HG02885 (cell line): ENCODE data around the gene RNFT2.

Source experiments
- ATAC-seq: cut with Tn5 transposase; IDR thresholded peaks from one replicate; pipeline ENCODE4 v1.9.1; 2021; ENCODE audit warnings: mild to moderate bottlenecking; ENCODE audit not compliant: unreplicated experiment, poor library complexity

RNFT2 gene

DNA sequence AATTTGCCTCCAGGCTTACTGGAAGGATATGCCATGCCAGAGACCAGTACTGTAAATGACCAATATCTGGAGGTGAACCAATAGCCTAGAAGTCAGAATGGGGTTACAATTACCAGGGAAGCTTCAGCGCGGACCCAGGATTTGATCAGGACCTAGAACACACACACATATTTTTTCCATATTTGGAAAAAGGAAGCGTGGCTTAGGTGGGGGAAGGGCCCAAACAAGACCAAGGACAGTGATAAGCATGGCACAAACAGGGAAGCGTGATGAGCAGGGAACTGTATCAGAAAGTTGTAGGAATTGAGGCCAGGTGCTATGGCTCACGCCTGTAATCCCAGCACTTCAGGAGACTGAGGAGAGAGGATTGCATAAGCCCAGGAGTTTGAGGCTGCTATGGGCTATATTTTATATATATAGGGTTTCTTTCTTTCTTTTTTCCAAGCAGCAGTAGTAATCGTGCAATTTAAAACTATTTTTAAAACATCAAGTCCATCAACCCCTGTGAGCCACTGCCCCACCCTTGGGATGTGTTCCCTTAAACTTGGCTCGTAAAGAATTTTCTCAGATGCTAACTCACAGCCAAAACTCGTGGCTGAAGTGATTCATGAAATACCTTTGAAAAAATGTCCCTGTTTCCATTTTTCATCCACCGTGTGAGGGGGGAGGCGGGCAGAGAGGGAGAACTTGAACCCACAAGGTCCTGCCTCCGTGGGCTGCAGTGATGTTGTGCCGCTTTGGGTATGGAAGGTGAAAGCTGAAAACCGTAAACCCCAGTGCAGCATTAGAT is 126.5 kb downstream of the RNFT2 start:
- ATAC-seq: no peak

DNA sequence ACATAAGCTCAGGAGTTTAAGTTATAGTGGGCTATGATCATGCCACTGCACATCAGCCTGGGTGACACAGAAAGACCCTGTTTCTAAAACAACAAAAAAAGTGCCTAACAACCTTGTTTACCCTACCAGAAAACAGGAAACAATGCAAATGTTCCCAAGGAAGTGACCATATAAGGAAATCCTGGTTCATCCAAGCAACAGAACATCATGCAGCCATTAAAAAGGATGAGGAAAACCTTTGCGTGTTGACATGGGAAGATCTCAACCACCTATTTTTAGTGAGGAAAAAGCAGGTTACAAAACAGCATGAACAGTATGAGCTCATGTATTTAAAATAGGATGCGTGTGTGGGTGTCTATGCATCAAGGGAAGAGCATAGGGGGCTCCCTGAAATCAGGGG is 129.4 kb downstream of the RNFT2 start:
- no peak for ATAC-seq

DNA sequence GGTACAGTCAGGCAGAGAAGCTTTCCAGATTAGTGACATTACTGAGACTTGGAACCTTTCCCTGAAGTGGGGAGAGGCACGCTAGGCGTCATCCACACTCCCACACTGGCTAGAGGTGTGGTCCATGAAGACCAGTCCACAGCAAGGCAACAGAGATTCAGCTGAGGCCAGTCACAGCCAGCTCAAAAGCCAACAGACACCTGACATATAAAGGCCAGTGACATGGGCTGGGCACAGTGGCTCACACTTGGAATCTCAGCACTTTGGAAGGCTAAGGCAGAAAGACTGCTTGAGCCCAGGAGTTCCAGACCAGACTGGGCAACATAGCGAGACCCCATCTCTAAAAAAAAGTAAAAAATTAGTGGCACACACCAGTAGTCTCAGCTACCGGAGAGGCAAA is 132.2 kb downstream of the RNFT2 start:
- ATAC-seq: no peak

DNA sequence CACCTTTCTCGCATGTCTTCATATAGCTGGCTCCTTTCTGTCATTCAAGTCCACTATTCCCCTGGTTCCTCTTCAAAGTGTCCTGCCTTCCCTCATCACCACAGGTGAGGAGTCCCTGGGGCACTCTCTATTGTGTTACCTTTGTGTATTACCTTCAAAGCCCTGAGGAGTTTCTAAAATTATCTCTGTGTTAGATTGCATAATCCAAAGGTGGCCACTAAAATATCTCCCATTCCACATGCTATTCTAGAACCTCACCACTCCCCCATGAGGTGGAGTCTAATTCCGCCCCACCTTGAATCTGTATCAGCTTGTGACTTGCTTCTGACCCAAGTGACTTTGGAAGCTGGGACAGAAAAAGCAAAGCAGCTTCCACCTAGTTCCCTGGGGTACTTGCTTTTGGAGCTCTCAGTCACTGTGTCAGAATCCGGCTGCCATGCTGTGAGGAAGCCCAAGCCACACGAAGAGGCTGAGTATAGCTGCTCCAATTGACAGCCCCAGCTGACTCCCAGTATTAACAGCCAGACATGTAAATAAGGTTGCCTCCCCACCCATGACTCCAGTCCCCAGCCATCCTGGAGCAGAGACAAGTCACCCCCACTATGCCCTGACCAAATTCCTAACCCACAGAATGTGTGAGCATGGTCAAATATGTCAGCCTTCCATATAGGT is 136.3 kb downstream of the RNFT2 start:
- no peak for ATAC-seq

DNA sequence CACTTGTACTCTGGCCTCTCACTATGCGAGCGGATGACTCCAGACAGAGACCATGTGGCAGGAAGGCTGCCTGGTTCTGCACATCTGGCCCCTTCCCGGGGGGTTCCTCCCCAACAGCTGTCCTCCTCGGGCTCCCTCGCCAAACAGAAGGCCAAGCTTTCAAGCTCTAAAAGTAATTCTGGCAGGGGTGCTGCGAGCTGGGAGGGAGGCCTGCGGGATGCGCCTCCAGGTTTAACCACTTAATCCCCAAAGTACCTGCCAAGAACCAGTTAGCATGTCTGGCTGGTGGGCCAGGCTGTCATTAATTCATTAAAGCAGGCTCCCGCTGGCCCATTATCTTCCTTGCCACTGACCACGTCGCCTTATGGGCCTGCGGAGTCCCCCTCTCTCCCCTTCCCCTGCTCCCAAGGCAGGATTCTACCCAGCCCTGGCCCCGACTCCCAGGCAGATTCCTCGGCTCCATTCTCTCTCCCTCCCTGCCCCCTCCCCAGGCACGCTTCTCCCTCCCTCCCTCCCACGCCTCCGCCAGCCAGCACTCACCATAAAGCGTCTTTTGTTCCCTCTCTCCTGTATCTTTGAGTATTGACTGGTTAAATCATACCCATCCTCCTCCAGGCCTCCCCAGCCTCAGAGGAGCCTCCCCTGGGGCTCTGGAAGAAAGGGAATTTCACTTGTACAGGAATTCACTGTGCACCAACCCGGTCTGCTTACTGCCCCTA is 138.2 kb downstream of the RNFT2 start:
- no peak for ATAC-seq

DNA sequence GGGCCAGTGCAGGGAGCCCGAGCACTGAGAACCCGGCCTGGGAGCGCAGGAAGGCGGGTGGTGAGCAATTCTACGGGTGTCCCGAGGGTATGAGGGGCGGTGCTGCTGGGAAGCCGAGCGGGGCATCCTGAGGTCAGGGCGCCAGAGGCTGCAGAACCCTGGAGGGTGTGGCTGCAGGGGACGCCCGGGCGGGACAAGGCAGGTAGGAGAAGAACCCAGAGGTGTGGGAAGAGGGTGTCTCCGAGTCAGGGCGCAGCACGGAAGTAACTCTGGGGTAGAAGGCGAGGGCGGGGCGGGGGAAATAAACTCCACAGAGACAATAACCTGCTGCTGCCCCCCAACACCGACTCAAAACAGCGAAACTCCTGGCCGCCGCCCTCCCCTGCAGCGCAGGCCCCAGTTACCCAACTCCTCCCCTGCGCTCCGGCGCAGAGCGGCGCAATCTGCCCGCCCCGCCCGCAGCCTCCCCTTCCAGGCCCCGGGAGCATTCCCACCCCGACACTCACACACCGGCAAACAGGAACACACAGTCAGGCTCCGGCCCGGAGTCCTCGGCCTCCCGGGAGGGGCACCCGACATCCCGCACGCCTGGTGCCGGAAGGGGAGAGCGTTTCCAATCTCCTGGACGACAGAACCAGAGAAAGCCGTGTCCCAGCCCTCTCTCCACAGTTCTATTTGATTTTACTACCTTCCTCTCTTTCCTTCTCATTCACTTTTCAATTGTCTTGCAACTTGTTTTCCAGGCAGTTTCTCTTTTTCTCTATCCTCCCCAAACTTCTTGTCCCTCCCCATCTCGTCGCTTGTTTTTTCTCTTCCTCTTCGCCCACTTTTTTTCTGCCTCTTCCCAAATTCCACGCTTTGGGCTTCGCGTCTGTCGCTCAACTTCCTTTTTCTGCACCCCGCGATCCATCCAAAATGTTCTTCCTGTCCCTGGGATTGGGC is 140.7 kb downstream of the RNFT2 start:
- ATAC-seq: no peak

DNA sequence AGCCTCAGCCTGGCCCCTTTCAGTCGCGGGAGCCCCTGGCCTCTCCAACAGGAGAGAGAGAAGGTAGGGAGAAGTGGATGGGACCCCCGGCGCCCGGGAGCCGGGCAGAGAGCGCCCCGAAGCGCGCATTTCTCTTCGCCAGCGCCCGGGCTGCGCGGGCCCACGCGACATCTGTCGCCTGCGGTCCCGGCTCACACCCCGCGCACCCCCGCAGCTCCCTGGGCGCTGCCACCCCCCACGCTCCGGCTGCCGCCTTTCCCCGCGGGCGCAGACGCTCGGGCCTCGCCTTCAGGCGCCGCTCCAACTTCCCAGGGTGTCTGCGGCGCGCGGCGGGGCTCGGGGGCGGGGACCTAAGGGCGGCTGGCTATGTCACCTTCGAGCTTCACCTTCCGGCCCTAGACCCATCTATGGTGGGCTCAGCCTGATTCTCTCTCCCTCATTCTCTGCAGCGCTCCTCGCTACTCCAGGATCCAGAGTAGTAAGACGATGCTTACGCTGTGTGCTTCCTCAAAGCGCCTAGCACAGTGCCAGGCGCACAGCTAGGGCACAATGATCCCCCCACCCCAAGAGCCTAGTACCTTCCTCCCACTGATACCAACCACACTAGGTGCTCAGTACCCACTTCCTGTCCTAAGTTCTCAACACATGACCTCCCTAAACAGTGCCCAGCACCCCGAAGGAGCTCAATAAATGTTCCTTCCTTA is 141.5 kb downstream of the RNFT2 start:
- no peak for ATAC-seq

DNA sequence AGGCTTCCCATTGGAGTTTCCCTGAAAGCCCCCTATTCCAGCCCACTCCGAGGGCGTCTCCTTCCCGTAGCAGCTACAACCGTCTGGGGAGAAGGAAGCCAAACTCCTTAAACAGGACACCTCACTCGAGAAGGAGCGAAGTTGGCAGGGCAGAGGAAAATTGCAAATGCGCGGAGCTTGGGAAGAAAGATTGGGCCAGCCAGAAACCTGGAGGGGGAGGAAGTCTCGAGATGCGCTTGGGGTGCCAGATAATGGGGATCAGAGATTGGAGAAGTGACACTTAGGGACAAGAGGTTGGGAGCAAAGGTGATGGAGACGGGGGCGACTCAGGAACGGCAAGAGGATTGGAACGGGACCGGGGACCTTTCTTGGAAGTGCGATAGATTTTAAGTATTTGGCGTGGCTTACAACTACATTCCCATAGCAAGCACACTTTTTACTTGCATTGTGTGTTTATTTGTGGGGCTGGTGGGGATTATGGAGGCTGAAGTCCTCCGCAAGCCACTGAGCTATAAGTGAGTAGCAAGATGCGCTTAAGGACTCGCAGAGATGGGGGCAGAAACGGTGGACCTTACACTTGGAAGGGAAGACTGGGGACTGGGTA is 142.2 kb downstream of the RNFT2 start:
- ATAC-seq: no peak

DNA sequence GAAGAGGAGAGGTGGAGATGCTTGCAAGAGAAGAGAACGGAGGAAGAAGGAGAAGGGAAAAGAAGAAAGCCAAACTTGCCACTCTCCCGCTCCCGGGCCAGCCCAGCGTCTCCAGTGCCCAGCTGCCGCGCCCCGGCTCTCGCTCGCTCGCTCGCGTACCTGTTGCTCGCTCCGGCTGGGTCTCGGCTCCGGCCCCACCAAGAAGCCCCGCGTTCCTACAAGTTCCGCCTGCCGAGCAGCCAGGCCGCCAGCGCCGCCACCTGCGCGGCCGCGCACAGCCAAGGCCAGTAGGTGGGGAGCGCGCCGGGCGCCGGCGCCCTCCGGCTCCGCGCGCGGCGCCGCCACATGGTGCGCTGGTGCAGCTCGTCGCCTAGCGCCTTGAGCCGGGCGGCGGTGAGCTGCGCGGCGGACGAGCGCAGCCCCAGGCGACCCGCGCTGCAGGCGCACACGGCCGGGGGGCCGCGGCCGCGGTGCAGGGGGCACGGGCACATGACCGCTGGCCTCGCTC is 142.8 kb downstream of the RNFT2 start:
- peak; percentile 73 for ATAC-seq

DNA sequence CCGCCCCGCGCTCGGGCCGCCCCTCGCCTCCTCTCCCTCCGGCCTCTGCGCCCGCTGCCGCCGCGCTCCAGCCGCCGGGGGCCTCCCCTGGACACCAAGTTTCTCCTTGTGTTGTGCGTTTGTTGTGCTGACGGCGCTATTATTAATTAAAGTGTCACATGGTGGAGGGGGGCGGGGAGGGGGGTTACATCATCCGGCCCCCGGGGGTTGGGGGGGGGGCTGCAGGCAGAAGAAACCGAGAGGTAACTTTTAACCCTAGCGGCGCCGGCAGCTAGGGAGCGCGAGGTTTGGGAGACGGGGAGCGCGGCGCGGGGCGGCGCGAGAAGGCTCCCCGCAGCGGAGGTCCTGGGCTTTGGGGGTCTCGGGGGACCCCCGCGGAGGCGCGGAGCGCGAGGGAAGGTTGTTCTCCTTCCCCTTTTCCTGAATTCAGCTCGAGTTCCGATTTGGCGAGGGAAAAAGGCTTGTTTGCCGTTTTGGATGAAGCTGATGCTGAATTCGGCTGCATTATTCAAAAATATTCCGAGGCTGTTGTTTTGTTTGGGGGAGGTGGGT is 143.3 kb downstream of the RNFT2 start, which contains the start of gene HRK:
HRK (minus strand) TSS at position 117 of the 552 bp plus-strand sequence. CDS start 134 bp downstream, outside the sequence.
- peak; percentile 19 for ATAC-seq

DNA sequence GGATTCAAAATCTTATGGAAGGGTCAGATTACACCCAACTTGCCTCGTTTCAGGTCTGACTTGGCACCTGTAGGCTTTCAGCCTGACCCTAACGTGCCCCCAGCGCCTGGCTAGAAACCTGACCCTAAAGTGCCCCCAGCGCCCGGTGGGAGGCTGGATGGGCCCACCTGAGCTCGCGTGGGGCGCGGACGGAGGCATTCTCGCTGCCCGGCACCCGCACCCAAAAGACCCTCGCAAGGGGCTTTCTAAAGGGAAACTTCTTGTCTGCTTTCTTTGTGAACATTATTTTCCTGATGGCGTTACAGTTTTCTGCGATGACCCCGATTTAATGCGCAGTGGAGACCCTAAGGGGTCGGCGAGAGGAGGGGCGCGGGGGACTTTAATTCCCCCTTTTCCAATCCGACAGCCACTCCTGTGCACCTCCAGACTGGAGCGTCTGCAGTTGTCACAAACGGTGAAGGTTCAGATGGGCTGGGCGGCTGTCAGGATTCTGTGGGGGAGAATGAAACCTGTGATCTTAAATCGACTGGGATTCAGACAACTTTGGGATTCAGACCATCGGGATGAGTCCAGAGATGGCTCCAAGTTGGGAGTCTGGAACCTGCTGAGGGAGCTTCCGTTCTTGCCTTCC is 143.9 kb downstream of the RNFT2 start:
- ATAC-seq: no peak

DNA sequence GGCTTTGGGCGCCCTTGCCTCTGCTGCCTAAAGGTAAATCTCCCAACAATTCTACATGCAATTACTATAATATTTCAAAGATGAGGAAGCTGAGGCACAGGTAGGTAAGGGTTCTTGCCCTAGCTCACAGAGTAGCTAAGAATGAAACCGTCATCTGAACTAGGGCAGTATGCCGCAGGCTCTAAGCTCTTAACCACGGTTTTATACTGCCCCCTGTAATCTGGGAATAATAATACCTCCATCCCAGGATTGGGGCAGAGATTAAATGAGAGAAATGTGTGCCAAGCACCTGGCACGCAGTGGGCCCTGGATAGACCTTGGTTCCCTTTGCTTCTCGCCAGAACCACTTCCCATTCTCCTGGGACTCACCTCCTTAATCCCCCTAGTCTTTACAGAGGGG is 144.6 kb downstream of the RNFT2 start:
- ATAC-seq: no peak

DNA sequence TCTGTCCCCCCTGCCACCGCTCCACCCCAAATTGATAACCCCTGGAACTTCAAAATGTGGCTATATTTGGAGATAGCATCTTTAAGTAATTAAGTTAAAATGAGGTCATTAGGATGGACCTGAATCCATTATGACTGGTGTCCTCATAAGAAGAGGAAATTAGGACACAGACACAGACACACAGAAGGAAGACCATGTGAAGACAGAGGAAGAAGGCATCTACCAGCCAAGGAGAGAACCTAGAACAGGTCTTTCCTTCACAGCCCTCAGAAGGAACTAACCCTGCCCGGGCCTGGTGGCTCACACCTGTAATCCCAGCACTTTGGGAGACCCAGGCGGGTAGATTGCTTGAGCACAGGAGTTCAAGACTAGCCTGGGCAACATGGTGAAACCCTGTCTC is 146.8 kb downstream of the RNFT2 start:
- ATAC-seq: no peak

DNA sequence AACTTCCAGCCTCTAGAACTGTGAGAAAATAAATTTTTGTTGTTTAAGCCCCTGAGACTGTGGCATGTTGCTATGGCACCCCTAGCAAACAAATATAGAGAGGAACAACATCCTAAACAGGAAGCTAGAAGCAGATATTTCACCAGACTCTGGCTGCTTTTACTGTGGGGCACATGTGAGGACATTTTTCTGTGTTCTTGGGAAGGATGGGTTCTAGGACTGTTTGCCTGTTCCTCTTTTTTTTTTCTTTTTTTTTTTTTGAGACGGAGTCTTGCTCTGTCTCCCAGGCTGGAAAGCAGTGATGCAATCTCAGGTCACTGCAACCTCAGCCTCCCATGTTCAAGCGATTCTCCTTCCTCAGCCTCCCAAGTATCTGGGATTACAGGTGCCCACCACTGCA is 147.4 kb downstream of the RNFT2 start:
- no peak for ATAC-seq

DNA sequence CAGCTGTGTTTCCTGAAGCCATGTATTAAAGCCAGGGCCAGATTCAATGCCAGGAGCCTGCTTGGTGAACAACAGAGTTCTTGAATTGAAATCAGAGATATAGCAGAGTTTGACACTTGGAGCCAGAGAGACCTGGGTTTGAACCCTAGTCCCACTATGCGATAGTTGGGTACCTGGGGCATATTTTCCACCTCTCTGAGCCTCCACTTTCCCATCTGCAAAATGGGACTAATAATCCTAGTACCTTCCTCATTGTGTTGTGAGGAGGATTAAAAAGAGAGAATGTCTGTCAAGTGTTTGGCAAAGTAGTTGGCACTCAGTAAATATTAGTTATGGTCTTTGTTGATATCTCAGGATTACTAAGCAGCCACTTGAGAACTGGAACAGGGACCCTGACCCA is 149.1 kb downstream of the RNFT2 start:
- no peak for ATAC-seq

DNA sequence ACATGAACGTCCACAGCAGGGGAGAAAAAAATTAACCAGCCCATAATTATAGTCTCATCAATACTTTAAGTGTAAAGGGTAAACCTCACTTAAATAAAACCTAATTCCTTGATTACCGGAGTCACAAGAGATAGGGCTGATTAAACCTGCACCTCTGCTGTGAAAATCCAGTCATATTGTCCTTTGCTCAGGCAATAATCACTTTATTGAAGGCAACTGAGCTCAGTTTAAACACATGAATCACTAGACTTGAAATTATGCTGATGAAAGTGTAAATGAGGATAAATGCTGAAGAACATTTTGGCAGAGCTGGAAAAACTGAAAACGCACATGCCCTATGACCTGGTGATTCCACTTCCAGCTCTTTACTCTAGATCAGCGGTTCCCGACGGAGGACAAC is 149.8 kb downstream of the RNFT2 start:
- ATAC-seq: no peak

DNA sequence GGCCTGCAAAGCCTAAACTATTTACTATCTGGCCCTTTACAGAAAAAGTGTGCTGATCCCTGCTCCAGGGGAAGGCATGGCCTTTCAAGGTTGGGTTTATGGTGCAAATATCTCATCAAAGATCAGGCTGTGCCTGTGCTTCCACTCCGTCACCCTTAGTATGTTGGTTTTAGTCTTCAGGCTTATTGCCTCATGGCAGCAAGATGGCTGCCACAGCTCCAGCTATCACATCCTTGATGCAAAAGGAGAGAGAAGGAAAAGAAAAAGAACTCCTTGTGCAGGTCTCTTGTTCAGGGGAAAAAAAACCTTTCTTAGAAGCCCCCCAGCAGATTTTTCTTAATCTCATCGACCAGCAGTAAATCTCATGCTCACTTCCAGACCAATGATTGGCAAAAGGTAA is 152.2 kb downstream of the RNFT2 start:
- ATAC-seq: no peak

DNA sequence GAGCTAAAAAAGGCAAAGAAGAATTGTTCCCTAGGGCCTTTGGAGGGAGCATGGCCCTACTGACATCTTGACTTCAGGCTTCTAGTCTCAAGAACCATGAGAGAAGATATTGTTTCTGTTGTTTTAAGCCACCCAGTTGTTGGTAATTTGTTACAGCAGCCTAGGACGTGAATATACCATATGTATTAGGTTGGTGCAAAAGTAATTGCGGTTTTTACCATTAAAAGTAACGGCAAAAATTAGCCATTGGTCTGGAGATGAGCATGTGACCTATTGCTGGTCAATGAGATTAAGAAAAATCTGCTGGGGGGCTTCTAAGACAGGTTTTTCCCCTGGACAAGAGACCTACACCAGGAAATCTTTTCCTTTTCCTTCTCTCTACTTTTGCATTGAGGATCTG is 152.9 kb downstream of the RNFT2 start:
- ATAC-seq: no peak
